Limb (tissue), 2 donors: ENCODE data around the gene ZBTB9.
"Not testable (repeated sequence)": the region's sequence is repeated elsewhere in the genome, so short reads cannot be mapped to it uniquely, and the experiment has no call there.

Experiments
- DNase-seq, 2 donors: peaks; one replicate each; pipeline ENCODE4 v3.0.0-alpha.2; 2016; ENCODE audit errors: extremely low spot score in 2 of 2

ZBTB9 gene

DNA sequence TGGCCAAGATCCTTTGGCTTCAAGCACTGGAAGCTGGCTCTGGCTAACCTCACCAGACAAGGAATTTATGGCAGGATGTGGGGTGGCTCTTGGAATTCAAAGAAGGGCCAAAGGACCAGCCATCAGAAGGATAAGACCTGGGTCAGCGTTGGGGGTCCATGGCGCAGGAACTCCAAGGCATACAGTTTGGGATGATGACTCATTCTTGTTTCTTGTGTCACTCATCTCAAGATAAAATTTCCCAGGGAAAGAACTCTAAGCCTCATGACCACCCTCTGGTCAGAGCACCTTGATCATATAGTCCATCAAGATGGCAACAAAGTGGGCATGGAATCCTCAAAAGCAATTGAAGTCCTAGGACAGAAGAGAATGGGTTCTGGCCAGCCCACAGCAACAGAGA, 4.8 kb downstream of the ZBTB9 start:
- no peak for DNase-seq

DNA sequence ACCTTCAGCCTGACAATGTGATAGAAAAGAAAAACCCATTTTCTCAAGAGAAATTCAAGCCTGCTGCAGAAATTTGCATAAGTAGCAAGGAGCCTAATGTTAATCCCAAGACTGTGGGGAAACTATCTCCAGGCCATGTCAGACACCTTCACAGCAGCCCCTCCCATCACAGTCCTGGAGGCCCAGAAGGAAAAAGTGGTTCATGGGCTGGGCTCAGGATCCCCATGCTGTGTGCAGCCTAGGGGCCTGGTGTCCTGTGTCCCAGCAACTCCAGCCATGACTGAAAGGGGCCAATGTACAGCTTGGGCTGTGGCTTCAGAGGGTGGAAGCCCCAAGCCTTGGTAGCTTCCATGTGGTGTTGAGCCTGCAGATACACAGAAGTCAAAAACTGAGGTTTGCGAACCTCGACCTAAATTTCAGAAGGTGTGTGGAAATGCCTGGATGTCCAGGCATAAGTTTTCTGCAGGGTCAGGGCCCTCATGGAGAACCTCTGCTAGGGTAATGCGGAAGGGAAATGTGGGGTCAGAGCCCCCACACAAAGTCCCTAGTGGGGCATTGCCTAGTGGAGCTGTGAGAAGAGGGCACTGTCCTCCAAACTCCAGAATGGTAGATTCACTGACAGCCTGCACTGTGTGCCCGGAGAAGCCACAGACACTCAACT, 11.8 kb downstream of the ZBTB9 start:
- DNase-seq = no peak

DNA sequence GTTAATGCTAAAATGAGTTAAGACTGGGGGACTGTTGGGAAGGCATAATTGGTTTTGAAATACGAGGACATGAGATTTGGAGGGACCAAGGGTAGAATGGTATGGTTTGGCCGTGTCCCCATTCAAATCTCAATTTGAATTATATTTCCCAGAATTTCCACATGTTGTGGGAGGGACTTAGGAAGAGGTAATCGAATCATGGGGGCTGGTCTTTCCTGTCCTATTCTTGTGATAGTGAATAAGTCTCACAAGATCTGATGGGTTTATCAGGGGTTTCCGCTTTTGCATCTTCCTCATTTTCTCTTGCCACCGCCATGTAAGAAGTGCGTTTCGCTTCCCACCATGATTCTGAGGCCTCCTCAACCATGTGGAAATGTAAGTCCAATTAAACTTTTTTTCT, 12.7 kb downstream of the ZBTB9 start:
- DNase-seq = no peak

DNA sequence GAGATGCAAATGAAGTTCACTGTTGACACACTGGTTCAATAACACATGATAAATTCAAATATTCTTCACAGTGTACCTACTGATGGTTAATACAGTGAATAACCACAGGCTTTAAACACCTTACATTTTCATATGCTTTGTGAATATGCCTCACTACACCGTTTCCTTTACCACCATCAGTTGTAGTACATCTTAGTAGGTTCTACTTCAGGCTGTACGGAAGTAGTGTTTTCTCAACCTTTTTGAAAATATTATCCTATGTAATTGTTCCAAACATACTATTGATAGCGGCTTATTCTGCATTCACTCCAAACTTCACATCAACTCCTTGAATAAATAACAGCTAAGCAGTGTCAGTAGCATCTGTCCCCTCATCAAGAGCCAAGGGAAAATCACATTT, 15.3 kb downstream of the ZBTB9 start:
- no peak for DNase-seq

DNA sequence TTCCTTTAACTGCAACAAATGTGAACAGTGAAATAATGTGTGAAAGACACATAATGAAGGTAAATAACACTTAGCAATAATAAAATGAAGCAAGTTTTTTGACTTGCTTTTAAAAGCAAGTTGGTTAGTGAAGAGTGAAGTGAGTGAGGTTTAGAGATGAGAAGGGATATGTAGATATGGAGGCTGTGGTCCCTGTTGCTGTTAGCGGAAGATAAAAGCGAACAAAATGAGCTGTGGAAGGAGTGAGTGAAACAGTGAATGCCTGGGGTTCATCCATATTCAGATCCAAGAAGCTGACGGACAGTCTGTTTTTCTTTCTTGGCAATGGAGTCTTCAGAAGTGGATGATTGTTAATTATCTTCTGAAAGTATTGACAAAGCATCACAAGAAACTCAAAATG, 23.5 kb downstream of the ZBTB9 start:
- DNase-seq = no peak

DNA sequence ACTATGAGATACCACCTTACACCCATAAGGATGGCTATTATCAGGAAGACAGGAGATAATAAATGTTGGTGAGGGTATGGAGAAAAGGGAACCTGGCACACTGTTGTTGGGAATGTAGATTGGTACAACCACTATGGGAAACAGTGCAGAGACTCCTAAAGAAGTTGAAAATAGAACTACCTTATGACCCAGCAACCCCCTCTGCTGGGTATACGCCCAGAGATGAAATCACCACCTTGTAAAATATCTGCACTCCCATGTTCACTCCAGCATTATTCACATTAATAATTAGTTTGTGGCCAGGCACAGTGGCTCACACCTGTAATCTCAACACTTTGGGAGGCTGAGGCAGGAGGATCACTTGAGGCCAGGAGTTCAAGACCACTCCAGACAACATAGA, 26.8 kb downstream of the ZBTB9 start:
- no peak for DNase-seq

DNA sequence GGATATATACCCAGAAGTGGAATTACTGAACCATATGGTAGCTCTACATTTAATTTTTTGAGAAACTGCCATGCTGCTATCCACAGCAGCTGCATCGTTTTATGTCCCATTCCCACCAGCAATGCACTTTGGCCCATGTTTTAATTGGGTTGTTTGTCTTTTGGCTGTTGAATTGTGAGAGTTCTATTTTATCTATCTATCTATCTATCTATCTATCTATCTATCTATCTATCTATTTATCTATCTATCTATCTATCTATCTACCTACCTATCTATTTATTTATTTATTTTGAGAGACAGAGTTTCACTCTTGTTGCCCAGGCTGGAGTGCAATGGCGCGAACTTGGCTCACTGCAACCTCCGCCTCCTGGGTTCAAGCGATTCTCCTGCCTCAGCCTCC, 28.2 kb downstream of the ZBTB9 start:
- not testable (repeated sequence) for DNase-seq

DNA sequence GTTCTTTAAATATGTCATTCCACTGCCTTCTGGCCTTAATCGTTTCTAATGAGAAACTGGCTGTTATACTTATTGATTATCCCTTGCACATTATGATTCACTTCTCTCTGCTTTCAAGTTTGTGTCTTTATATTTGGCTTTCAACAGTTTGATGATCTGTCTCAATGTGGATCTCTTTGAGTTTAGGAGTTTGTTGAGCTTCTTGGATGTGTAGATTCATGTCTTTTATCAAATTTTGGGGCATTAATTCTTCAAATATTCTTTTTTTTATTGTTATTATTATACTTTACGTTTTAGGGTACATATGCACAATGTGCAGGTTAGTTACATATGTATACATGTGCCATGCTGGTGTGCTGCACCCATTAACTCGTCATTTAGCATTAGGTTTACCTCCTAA, 29.3 kb downstream of the ZBTB9 start:
- no peak for DNase-seq

DNA sequence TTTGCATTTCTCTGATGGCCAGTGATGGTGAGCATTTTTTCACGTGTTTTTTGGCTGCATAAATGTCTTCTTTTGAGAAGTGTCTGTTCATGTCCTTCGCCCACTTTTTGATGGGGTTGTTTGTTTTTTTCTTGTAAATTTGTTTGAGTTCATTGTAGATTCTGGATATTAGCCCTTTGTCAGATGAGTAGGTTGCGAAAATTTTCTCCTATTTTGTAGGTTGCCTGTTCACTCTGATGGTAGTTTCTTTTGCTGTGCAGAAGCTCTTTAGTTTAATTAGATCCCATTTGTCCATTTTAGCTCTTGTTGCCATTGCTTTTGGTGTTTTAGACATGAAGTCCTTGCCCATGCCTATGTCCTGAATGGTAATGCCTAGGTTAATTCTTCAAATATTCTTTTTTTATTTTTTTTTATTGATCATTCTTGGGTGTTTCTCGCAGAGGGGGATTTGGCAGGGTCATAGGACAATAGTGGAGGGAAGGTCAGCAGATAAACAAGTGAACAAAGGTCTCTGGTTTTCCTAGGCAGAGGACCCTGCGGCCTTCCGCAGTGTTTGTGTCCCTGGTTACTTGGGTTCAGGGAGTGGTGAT, 30.4 kb downstream of the ZBTB9 start:
- not testable (repeated sequence) for DNase-seq

DNA sequence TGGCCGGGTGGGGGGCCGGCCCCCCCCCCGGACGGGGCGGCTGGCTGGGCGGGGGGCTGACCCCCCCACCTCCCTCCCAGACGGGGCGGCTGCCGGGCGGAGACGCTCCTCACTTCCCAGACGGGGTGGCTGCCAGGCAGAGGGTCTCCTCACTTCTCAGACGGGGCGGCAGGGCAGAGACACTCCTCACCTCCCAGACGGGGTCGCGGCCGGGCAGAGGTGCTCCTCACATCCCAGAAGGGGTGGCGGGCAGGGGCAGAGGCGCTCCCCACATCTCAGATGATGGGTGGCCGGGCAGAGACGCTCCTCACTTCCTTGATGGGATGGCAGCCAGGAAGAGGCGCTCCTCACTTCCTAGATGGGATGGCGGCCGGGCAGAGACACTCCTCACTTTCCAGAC, 31.3 kb downstream of the ZBTB9 start:
- DNase-seq = not testable (repeated sequence)

DNA sequence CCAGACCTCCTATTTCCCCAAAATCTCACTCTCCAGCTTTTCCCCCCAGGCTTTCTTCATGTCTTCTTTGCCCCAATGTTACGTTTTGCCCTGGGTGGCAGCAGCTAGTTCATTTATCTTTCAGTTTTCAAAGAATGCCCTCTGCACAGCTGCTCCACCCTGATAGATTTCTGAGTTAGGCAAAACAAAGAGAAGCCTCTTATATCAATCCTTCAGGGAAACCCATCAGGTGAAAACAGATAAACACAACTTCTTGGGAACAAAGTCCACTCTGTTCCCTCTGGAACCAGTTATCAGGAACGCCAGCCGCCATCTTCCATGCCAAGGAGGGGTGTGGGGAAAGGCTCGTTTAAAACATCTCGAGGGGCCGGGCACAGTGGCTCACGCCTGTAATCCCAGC, 34.0 kb downstream of the ZBTB9 start:
- no peak for DNase-seq

DNA sequence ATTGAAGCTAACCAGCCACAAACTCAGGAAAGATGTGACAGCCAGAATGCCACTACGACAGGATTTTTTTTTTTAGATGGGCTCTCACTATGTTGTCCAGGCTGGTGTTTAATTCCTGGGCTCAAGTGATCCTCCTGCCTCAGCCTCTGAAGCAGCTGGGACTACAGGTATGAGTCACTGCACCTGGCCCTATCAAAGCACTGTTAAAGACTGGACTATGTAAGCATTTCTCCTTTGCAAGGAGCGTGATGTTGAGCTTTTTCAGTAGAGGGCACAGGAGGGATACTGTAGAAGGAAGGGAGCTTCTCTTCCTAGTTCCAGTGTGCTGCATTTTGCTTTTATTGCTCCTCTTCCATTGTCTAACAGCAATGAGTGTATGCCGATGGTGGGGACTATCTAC, 35.8 kb downstream of the ZBTB9 start:
- DNase-seq = no peak

DNA sequence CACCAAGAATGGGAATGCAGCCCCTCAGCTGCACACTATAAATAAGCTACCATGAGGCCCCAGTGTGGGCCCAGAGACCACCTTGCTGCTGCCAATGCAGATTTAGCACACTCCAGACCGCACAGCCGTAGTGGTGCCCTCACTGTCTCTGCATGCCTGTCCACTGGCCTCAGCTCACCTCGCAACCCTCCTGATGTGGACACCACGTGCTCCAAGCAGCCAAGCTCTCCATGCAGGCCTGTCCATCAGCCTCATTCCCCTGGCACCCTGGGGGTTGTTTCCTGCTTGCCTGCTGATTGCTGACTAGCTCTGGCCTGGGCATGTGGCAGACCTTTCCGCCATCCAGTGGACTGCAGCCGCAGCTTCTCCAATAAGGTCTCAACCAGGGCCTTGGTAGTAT, 36.2 kb downstream of the ZBTB9 start:
- DNase-seq = no peak

DNA sequence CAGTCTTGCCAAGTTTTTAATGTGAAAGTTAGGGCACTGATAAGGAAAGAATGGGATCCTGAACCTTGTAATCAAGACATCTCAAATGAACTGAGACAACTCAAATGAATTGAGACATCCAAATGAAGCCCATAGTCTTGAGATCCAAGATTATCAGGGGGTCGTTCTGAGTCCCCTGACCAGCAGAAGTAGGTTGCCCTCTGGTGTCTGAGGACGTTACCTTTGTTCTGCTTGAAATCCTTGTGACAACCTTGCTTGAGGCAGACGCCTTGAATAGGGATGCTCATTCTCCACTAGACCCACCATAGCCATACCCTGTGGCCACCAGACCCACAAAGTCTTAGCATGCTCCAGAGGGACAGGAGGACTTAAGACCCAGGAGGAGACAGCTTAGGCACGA, 37.7 kb downstream of the ZBTB9 start:
- DNase-seq = no peak

DNA sequence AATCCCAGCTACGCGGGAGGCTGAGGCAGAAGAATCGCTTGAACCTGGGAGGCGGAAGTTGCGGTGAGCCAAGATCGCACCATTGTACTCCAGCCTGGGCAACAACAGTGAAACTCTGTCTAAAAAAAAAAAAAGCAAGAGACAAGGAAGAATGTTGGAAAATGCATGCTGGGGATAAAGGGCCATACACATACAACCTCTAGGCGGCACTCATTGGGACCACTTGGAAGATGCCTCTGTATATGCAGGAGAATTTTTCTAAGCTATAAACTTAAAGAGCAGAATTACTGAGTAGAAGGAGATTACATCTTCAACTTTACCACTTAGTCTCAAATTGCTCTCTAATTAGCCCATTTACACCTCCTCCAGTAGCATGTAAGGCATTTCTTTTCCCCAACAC, 42.8 kb downstream of the ZBTB9 start:
- DNase-seq = no peak

DNA sequence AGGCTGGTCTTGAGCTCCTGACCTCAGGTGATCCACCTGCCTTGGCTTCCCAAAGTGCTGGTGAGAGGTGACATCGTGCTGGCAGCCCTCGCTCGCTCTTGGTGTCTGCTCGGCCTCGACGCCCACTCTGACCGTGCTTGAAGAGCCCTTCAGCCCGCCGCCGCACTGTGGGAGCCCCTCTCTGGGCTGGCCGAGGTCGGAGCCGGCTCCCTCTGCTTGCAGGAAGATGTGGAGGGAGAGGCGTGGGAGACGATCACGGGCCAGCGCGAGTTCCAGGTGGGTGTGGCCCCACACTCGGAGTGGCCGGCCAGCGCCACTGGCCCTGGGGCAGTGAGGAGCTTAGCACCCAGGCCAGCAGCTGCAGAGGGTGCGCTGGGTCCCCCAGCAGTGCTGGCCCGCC, 48.1 kb downstream of the ZBTB9 start:
- DNase-seq = no peak

DNA sequence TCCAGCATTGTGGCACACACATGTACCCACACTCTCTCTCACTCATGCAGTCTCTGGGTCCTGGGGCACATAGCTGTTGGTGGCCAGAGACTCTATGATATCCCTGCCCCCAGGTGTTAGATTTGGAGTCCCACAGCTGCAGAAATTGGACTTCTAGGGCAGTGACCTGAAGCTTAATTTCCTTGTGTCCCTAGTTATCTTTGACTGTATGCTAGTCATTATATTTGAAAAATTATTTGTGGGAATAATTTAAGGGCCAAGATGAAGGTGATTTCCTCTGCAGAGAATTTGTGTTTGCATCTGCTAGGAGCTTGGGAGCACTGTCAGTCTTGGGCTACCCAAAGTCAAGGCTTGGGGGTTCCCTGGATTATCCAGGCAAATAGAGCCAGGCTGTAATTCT, 50.1 kb downstream of the ZBTB9 start:
- DNase-seq = no peak

DNA sequence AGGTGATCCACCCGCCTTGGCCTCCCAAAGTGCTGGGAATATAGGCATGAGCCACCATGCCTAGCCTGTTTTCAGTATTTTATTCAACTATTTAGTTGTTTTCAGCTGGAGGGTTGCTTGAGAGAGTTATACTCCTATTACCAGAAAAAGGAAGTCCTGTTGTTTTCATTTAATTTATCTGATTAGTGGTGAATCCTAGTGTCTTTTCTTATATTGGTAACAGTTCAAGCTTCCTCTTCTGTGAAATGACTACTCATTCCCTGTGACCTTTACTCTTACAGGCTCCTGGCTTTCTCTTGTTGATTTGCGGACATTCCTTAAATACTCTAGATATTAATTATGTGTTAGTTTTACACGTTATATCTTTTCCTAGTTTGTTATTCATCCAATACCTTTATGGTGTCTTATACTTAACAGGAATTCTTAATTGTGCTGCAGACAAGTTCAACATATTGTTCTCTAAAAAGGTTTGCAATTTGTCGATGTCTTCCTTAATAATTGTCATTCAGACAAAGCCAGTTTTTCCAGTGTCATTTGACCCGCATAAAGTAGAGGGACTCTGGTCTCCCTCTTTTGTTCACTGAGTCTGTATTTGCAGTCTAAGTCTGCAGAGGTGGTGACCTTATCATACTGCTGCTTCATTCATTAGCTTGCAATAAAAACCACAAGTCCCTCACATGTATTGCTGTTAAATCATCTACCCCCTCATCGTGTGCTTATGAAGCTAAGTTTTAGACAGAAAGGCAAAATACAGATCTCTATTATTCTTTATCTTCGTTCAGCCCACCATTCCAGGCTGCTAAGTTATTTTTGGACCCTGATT, 51.4 kb downstream of the ZBTB9 start:
- no peak for DNase-seq
